ENCODE results near the gene INTS6L. TPM values are rescaled to one million over a fixed set of nuclear protein-coding genes. Genes with fewer than 3 reads are reported as not detected.

Gene INTS6L, protein sequence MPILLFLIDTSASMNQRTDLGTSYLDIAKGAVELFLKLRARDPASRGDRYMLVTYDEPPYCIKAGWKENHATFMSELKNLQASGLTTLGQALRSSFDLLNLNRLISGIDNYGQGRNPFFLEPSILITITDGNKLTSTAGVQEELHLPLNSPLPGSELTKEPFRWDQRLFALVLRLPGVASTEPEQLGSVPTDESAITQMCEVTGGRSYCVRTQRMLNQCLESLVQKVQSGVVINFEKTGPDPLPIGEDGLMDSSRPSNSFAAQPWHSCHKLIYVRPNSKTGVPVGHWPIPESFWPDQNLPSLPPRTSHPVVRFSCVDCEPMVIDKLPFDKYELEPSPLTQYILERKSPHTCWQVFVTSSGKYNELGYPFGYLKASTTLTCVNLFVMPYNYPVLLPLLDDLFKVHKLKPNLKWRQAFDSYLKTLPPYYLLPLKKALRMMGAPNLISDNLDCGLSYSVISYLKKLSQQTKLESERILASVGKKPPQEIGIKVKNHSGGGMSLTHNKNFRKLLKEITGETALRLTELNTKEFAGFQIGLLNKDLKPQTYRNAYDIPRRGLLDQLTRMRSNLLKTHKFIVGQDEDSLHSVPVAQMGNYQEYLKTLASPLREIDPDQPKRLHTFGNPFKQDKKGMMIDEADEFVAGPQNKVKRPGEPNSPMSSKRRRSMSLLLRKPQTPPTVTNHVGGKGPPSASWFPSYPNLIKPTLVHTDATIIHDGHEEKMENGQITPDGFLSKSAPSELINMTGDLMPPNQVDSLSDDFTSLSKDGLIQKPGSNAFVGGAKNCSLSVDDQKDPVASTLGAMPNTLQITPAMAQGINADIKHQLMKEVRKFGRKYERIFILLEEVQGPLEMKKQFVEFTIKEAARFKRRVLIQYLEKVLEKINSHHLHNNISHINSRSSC
- total RNA-seq (2022; extraction: Qiagen RNA extraction), result 0.09 to 0.25 TPM (median 0.12 TPM) in 5 replicates

DNA sequence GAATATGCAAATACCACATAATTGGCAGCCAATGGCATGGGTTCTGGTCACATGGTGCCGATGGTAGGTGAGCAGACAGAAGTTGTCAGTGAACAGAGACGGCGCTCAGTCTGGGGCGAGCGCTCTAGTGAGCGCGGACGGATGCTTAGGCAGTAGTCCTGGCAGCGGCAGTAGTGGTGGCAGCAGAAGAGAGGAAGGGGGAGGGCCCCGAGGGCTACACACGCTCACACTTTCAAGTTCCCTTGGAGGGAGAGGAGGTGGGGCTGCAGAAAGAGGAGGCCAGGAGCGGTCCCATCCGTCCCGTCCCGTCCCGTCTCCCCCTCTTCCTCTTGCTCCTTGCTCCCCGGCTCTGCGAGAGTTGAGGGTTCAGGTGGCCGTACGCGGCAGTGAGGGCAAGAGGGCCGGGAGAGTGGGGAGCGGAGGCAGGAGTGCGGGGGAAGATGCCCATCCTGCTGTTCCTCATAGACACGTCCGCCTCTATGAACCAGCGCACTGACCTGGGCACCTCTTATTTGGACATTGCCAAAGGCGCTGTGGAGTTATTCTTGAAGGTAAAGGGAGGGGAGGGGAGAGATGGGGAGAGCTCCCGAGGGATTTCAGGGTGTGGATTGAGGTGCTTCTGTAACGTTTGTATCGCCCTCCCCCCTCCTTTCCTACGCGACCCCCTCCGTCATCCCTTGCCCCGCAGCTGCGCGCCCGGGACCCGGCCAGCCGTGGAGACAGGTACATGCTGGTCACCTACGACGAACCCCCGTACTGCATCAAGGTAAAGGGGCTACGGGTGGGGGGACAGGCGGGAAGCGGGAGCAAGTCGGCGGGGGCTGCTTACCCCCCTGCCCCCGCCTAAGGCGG is at the start of gene INTS6L:
Gene INTS6L, plus strand, starts transcription at position 108 of the 852 bp plus-strand sequence. Its CDS starts 333 bp downstream, at position 441.

Other genes with a start within 250 kb of the INTS6L start
- not detected in 5 replicates for gene ETDC, start 211.2 kb upstream of the INTS6L start, total RNA-seq (2022; extraction: Qiagen RNA extraction)
- 2.5 to 3.1 TPM (median 2.7 TPM) in 5 replicates for gene ZNF75D, start 176.6 kb upstream of the INTS6L start, total RNA-seq (2022; extraction: Qiagen RNA extraction)
- gene ZNF449, start 175.9 kb upstream of the INTS6L start, total RNA-seq (2022; extraction: Qiagen RNA extraction), result 3.1 to 4.8 TPM (median 4.1 TPM) in 5 replicates
- 0.16 to 0.22 TPM (median 0.17 TPM) in 5 replicates for gene SMIM10L2A, start 98.7 kb upstream of the INTS6L start, total RNA-seq (2022; extraction: Qiagen RNA extraction)
- gene CT45A1, start 193.0 kb downstream of the INTS6L start, total RNA-seq (2022; extraction: Qiagen RNA extraction), result not detected in 5 replicates
- gene CT45A3, start 247.5 kb downstream of the INTS6L start, total RNA-seq (2022; extraction: Qiagen RNA extraction), result 0.12 TPM in 1 of 5 replicates, not detected in the others

Data from A549 treated with dexamethasone at 1 μM for 4 hours (cell line).